GM21723 (cell line): ENCODE results near the gene NT5DC1.

ENCODE experiments used
- ATAC-seq: cut with Tn5 transposase; IDR thresholded peaks from one replicate; pipeline ENCODE4 v1.9.1; 2021; ENCODE audit warnings: mild to moderate bottlenecking, moderate library complexity; ENCODE audit not compliant: unreplicated experiment

The NT5DC1 gene

GRCh38 chr6:116189472-116189871 is 88.8 kb downstream of the NT5DC1 start:
- ATAC-seq, result no peak

GRCh38 chr6:116190550-116190949 is 89.9 kb downstream of the NT5DC1 start:
- ATAC-seq, result no peak

- ATAC-seq, result no peak
Measured at GRCh38 chr6:116191881-116192280, 91.2 kb downstream of the NT5DC1 start.

- no peak for ATAC-seq
Measured at GRCh38 chr6:116192786-116193185, 92.1 kb downstream of the NT5DC1 start.

- no peak for ATAC-seq
Measured at GRCh38 chr6:116196841-116197240, 96.2 kb downstream of the NT5DC1 start.

- no peak for ATAC-seq
Measured at GRCh38 chr6:116200619-116201249, 100.1 kb downstream of the NT5DC1 start.

- no peak for ATAC-seq
Measured at GRCh38 chr6:116201538-116201937, 100.9 kb downstream of the NT5DC1 start.

- no peak for ATAC-seq
Measured at GRCh38 chr6:116205281-116205680, 104.6 kb downstream of the NT5DC1 start.

GRCh38 chr6:116206231-116206903 is 105.7 kb downstream of the NT5DC1 start:
- no peak for ATAC-seq

- ATAC-seq, result no peak
Measured at GRCh38 chr6:116208056-116208785, 107.6 kb downstream of the NT5DC1 start.

GRCh38 chr6:116210316-116210715 is 109.7 kb downstream of the NT5DC1 start:
- ATAC-seq, result no peak

GRCh38 chr6:116210750-116211425 is 110.2 kb downstream of the NT5DC1 start:
- no peak for ATAC-seq

GRCh38 chr6:116214681-116215080 is 114.0 kb downstream of the NT5DC1 start:
- ATAC-seq, result no peak

- ATAC-seq, result no peak
Measured at GRCh38 chr6:116215414-116215813, 114.8 kb downstream of the NT5DC1 start.

- no peak for ATAC-seq
Measured at GRCh38 chr6:116217069-116217468, 116.4 kb downstream of the NT5DC1 start.

GRCh38 chr6:116218172-116218633 is 117.5 kb downstream of the NT5DC1 start:
- no peak for ATAC-seq

- no peak for ATAC-seq
Measured at GRCh38 chr6:116218866-116219265, 118.2 kb downstream of the NT5DC1 start.

- no peak for ATAC-seq
Measured at GRCh38 chr6:116221067-116221466, 120.4 kb downstream of the NT5DC1 start.

- no peak for ATAC-seq
Measured at GRCh38 chr6:116221911-116222310, 121.3 kb downstream of the NT5DC1 start.

- ATAC-seq, result no peak
Measured at GRCh38 chr6:116223355-116223754, 122.7 kb downstream of the NT5DC1 start.

- ATAC-seq, result no peak
Measured at GRCh38 chr6:116229287-116229913, 128.7 kb downstream of the NT5DC1 start.
